Measurements from ENCODE around the gene ACOD1.

ACOD1 gene

GRCh38 chr13:76921516-76921915 lies 26.8 kb upstream of the ACOD1 start:
- H3K4me3 ChIP-seq (ENCODE audit: low read depth, low read length) = no peak overlapping the region
- no peak for TF ChIP-seq CTCF (IDR thresholded peaks at IDR 0.05; ENCODE audit: borderline replicate concordance, insufficient read depth, low read depth, low read length)

GRCh38 chr13:76925115-76925514 lies 23.2 kb upstream of the ACOD1 start:
- no peak for TF ChIP-seq CTCF (IDR thresholded peaks at IDR 0.05; ENCODE audit: borderline replicate concordance, insufficient read depth, low read depth, low read length)
- H3K4me3 ChIP-seq (ENCODE audit: low read depth, low read length) = no peak overlapping the region

GRCh38 chr13:76927955-76928354 lies 20.4 kb upstream of the ACOD1 start:
- no peak for TF ChIP-seq CTCF (IDR thresholded peaks at IDR 0.05; ENCODE audit: borderline replicate concordance, insufficient read depth, low read depth, low read length)
- no peak overlapping the region for H3K4me3 ChIP-seq (ENCODE audit: low read depth, low read length)

GRCh38 chr13:76928456-76928855 lies 19.9 kb upstream of the ACOD1 start:
- H3K4me3 ChIP-seq (ENCODE audit: low read depth, low read length) = no peak overlapping the region
- no peak for TF ChIP-seq CTCF (IDR thresholded peaks at IDR 0.05; ENCODE audit: borderline replicate concordance, insufficient read depth, low read depth, low read length)

- no peak for TF ChIP-seq CTCF (IDR thresholded peaks at IDR 0.05; ENCODE audit: borderline replicate concordance, insufficient read depth, low read depth, low read length)
- no peak overlapping the region for H3K4me3 ChIP-seq (ENCODE audit: low read depth, low read length)
Observed at GRCh38 chr13:76929320-76929719, 19.0 kb upstream of the ACOD1 start.

GRCh38 chr13:76929851-76930374 lies 18.4 kb upstream of the ACOD1 start:
- no peak for TF ChIP-seq CTCF (IDR thresholded peaks at IDR 0.05; ENCODE audit: borderline replicate concordance, insufficient read depth, low read depth, low read length)
- H3K4me3 ChIP-seq (ENCODE audit: low read depth, low read length) = no peak overlapping the region

- no peak overlapping the region for H3K4me3 ChIP-seq (ENCODE audit: low read depth, low read length)
- TF ChIP-seq CTCF (IDR thresholded peaks at IDR 0.05; ENCODE audit: borderline replicate concordance, insufficient read depth, low read depth, low read length) = no peak
Observed at GRCh38 chr13:76932076-76932475, 16.2 kb upstream of the ACOD1 start.
